Head of caudate nucleus (tissue), 42 donors: ENCODE results near the gene CYP46A1.
A peak's percentile ranks its signal among the peaks of the same experiment; 100 is the strongest.

ENCODE experiments used
- DNase-seq, 42 donors: peaks; one replicate each; pipeline versions ENCODE4 v3.0.0 to v3.0.0-alpha.2; 2020 to 2021; ENCODE audit warnings: mixed read lengths in 7 of 42
- intact Hi-C: fragments of 100-400 bp; cut with DNase I; formaldehyde crosslinking; loops from one replicate; pipeline ENCODE4 v1.15.0; 2022

CYP46A1 gene

GRCh38 chr14:99720941-99721791, 37.1 kb downstream of the CYP46A1 start:
- DNase-seq, result peak in 7 of 42 donors; percentile 1 to 33 (median 9)
- intact Hi-C loops, result no loop called here

GRCh38 chr14:99721792-99722516, 37.9 kb downstream of the CYP46A1 start:
- DNase-seq, result peak in 7 of 42 donors; percentile 2 to 24 (median 4)
- intact Hi-C loops, result no loop called here

- DNase-seq, result peak in 9 of 42 donors; percentile 3 to 26 (median 5)
- intact Hi-C loops, result no loop called here
Observed at GRCh38 chr14:99722741-99723140, 38.6 kb downstream of the CYP46A1 start.

- intact Hi-C loops, result no loop called here
- peak in 18 of 42 donors; percentile 9 to 57 (median 25) for DNase-seq
Observed at GRCh38 chr14:99724196-99724891, 40.2 kb downstream of the CYP46A1 start.

- intact Hi-C loops, result no loop called here
- peak in 19 of 42 donors; percentile 0 to 40 (median 11) for DNase-seq
Observed at GRCh38 chr14:99724939-99725773, 41.1 kb downstream of the CYP46A1 start.

- DNase-seq, result peak in 23 of 42 donors; percentile 2 to 42 (median 12)
- intact Hi-C loops, result no loop called here
Observed at GRCh38 chr14:99725774-99726537, 41.9 kb downstream of the CYP46A1 start.

- DNase-seq, result peak in 18 of 42 donors; percentile 1 to 30 (median 10)
- intact Hi-C loops, result no loop called here
Observed at GRCh38 chr14:99726538-99727095, 42.5 kb downstream of the CYP46A1 start.

GRCh38 chr14:99727096-99727870, 43.2 kb downstream of the CYP46A1 start:
- intact Hi-C loops, result no loop called here
- peak in 21 of 42 donors; percentile 0 to 38 (median 9) for DNase-seq

- intact Hi-C loops, result no loop called here
- peak in 19 of 42 donors; percentile 1 to 43 (median 11) for DNase-seq
Observed at GRCh38 chr14:99728231-99728920, 44.3 kb downstream of the CYP46A1 start.

GRCh38 chr14:99728981-99729451, 44.9 kb downstream of the CYP46A1 start:
- intact Hi-C loops, result no loop called here
- peak in 19 of 42 donors; percentile 1 to 31 (median 8) for DNase-seq

GRCh38 chr14:99729991-99730875, 46.1 kb downstream of the CYP46A1 start:
- intact Hi-C loops, result loop anchor here (5.0 kb wide), 1 partner anchor 67 kb away; no protein-coding TSS in a partner anchor
- DNase-seq, result peak in 41 of 42 donors; percentile 54 to 91 (median 80)

- peak in 14 of 42 donors; percentile 2 to 44 (median 16) for DNase-seq
- intact Hi-C loops, result loop anchor here (5.0 kb wide), 1 partner anchor 66 kb away; no protein-coding TSS in a partner anchor
Observed at GRCh38 chr14:99730876-99731546, 46.9 kb downstream of the CYP46A1 start.

- intact Hi-C loops, result loop anchor here (2.0 to 5.0 kb wide), 2 partner anchors 66 to 151 kb away; no protein-coding TSS in a partner anchor
- DNase-seq, result peak in 21 of 42 donors; percentile 0 to 59 (median 32)
Observed at GRCh38 chr14:99731547-99732435, 47.7 kb downstream of the CYP46A1 start.
